ENCODE measurements around the gene KCNQ1. TPM values are rescaled to one million over a fixed set of nuclear protein-coding genes. Genes with fewer than 3 reads are reported as not detected.

Gene KCNQ1
- total RNA-seq, 4 donors from 2014 or later, result 2.6 to 12.7 (median 4.9) TPM

- H3K4me1 ChIP-seq, result no peaks in the 10 kb centered on the region
- H3K27me3 ChIP-seq, result no peaks in the 10 kb centered on the region
- WGBS, 2 donors (ENCODE audit: low coverage in 1 of 2), result no CpG with 5 or more reads among the region's 43 CpGs
- no peak overlapping the region for H3K4me3 ChIP-seq
- no peaks in the 10 kb centered on the region for H3K36me3 ChIP-seq
- no peak for TF ChIP-seq POLR2AphosphoS5 (IDR thresholded peaks at IDR 0.05)
- no peak for TF ChIP-seq POLR2A (IDR thresholded peaks at IDR 0.05)
- TF ChIP-seq EP300 (IDR thresholded peaks at IDR 0.05), result no peak
- TF ChIP-seq CTCF (IDR thresholded peaks at IDR 0.05), result no peak
- H3K27ac ChIP-seq, result no peak overlapping the region
- H3K9me3 ChIP-seq, result no peaks in the 10 kb centered on the region
- ATAC-seq, result no peak
These were observed 30.8 kb upstream of the KCNQ1 start for GRCh38 chr11:2413742-2414579.

DNA sequence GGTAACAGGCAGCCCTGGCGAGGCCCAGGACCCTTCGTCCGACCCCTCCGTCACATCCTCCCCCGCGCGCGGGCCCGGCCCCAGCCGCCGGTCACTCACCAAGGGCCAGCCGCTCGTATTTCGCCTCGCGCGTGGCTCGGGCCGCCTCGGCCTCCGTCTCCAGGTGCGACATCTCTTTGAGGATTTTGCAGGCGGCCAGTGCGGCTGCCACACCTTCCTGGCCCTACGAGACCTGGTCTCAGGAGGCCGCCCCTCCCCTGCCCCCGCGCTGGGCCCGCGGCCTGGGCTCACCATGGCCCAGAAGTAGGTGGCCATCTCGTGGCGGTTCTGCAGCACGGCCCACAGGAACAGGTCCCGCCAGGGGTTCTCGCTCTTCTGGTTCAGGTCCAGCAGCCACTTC is 30.2 kb upstream of the KCNQ1 start:
- Histone ChIP-seq H3K36me3 (no peaks in the 10 kb centered on the region), H3K4me3 (no peak overlapping the region), H3K4me1 (peaks cover 0 to 5% (median 0%) of the 10 kb centered on the region in 3 donors), H3K27ac (no peak overlapping the region), H3K9me3 (no peaks in the 10 kb centered on the region), H3K27me3 (no peaks in the 10 kb centered on the region)
- no peak for TF ChIP-seq POLR2AphosphoS5 (IDR thresholded peaks at IDR 0.05)
- no peak for TF ChIP-seq CTCF (IDR thresholded peaks at IDR 0.05)
- no peak for TF ChIP-seq EP300 (IDR thresholded peaks at IDR 0.05)
- TF ChIP-seq POLR2A (IDR thresholded peaks at IDR 0.05), result no peak
- 85% methylated on average over 8 of the region's 35 CpGs; no CpG with 5 or more reads in 1 of the 2 donors for WGBS, 2 donors (ENCODE audit: low coverage in 1 of 2)
- ATAC-seq, result no peak

- Histone ChIP-seq H3K27me3 (no peaks in the 10 kb centered on the region), H3K4me1 (peaks cover 0 to 11% (median 0%) of the 10 kb centered on the region in 3 donors), H3K4me3 (no peak overlapping the region), H3K9me3 (no peaks in the 10 kb centered on the region), H3K36me3 (no peaks in the 10 kb centered on the region), H3K27ac (no peak overlapping the region)
- no peak for TF ChIP-seq POLR2AphosphoS5 (IDR thresholded peaks at IDR 0.05)
- no peak for TF ChIP-seq EP300 (IDR thresholded peaks at IDR 0.05)
- no peak for TF ChIP-seq POLR2A (IDR thresholded peaks at IDR 0.05)
- no peak for TF ChIP-seq CTCF (IDR thresholded peaks at IDR 0.05)
- no CpG with 5 or more reads among the region's 28 CpGs for WGBS, 2 donors (ENCODE audit: low coverage in 1 of 2)
- no peak for ATAC-seq
These were observed 29.6 kb upstream of the KCNQ1 start for GRCh38 chr11:2415171-2415570.

GRCh38 chr11:2415601-2416380 is 29.0 kb upstream of the KCNQ1 start:
- Histone ChIP-seq H3K27ac (no peak overlapping the region), H3K27me3 (peaks cover under 1% of the 10 kb centered on the region), H3K9me3 (no peaks in the 10 kb centered on the region), H3K36me3 (no peaks in the 10 kb centered on the region), H3K4me1 (peaks cover 0 to 17% (median 3%) of the 10 kb centered on the region in 3 donors), H3K4me3 (no peak overlapping the region)
- no peak for TF ChIP-seq POLR2A (IDR thresholded peaks at IDR 0.05)
- TF ChIP-seq EP300 (IDR thresholded peaks at IDR 0.05), result no peak
- TF ChIP-seq CTCF (IDR thresholded peaks at IDR 0.05), result no peak
- TF ChIP-seq POLR2AphosphoS5 (IDR thresholded peaks at IDR 0.05), result no peak
- ATAC-seq, result no peak
- WGBS, 2 donors (ENCODE audit: low coverage in 1 of 2), result no CpG with 5 or more reads among the region's 34 CpGs

All from gastroesophageal sphincter (tissue), 4 donors.